RKO (cell line): ENCODE results near the gene GAD1.

ENCODE experiments used
- DNase-seq: peaks from one replicate; pipeline ENCODE4 v3.0.0-alpha.2; 2016; ENCODE audit warnings: low spot score

Gene GAD1

DNA sequence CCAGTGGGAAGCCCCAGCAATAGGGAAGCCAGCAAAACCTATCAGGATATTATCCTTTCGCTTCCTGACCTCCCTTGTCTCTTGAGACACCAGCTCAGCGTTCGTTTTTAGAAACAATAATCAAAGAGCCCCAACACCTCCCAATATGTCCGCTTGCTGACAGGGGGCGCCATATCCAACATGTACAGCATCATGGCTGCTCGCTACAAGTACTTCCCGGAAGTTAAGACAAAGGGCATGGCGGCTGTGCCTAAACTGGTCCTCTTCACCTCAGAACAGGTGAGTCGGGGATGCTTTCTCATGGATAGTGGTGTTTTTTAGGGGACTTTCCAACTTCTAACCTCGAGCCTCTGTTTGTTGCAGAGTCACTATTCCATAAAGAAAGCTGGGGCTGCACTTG is 28.7 kb downstream of the GAD1 start:
- no peak for DNase-seq

- no peak for DNase-seq
Observed at GRCh38 chr2:170846314-170846713, 29.6 kb downstream of the GAD1 start.

- DNase-seq: no peak
Observed at GRCh38 chr2:170847716-170848115, 31.0 kb downstream of the GAD1 start.

- peak; percentile 65 for DNase-seq
Observed at GRCh38 chr2:170848587-170848986, 31.9 kb downstream of the GAD1 start.

- no peak for DNase-seq
Observed at GRCh38 chr2:170850251-170850650, 33.6 kb downstream of the GAD1 start.

GRCh38 chr2:170851635-170852034 is 34.9 kb downstream of the GAD1 start:
- no peak for DNase-seq

DNA sequence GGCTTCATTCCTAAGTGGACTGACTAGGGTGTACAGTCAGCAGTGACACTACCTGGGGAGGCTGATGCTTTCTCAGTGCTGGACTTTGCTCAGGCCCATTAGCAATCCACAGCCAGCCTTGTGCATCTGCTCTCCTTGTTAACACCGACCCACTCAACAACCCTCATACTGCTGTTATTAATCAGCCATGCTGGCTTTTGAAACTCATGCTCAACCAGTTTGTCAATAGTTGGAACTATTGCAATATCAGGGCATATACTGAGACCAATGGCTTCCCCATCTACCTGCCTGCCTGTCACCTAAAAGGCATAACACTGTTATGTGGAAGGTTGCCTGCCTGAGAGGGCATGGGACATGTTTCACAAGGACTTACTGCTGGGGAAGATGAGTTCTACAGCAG is 39.4 kb downstream of the GAD1 start:
- DNase-seq: no peak

GRCh38 chr2:170862286-170862902 is 45.7 kb downstream of the GAD1 start:
- no peak for DNase-seq

GRCh38 chr2:170863087-170863486 is 46.4 kb downstream of the GAD1 start:
- no peak for DNase-seq

- no peak for DNase-seq
Observed at GRCh38 chr2:170869036-170869435, 52.3 kb downstream of the GAD1 start.

DNA sequence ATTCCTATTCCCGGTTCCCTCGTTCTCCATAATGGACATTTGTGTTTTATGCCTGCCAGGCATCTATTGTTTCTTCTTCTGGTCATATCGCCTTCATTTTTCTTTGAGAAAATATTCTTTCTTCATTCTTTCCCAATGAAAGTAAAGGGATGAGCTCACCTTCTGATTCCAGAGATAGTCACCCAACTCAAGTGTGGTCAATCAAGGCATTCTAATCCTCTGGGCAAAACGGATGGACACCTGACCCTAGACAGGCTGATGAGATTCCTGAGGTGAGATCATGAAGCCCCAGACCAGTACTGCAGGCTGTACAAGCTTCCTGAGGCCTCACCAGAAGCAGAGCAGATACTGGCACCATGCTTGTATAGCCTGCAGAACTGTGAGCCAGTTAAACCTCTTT is 52.8 kb downstream of the GAD1 start:
- peak; percentile 11 for DNase-seq

DNA sequence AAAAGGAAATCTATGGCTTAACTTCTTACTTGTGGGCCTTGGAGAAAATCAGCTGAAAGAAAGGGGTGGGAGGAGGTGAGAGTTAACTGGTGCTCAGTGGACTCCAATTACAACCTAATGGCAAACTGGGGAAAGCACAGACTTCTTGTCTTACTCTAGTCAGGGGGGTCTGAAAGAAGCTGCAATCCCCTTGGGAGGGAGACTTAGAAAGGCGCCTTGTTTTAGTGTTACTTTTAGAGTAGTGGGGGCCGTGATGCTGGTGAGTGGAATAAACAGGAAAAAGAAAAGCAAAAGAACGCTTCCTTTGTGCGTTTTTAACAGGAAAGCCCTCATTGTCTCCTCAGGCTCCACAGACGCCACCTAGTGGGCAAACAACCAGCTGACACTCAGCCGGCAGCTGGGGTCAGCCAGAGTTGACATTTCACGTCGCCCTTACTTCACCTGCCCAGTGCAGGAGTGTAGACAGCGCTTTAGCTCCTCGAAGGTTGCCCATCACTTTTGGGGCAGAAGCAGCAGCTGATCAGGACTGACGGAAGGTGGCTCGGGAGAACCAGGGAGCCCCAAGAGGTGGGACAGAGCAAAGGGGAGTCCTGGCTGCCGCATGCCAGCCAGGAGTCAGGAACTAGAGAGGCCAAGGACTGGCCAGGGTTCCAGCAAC is 56.5 kb downstream of the GAD1 start:
- DNase-seq: peak; percentile 80

DNA sequence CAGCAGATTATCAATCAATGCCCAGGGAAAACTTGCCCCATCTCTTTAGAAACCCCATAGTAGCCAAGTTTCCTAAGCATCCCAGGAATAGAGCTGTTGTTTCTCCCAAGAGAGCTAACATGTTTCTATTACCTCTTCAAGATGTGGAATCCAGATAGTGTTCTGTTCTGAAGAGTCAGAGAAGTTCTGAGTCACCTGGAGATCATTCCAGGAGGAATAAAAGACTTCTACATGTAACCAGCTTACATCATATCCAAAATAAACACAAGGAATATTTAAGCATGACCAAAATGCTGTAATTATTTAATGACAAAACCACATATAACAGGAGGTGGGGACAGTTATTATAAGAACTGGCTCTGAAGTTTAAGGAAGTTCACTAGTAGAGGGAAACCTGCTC is 61.4 kb downstream of the GAD1 start:
- DNase-seq: no peak

DNA sequence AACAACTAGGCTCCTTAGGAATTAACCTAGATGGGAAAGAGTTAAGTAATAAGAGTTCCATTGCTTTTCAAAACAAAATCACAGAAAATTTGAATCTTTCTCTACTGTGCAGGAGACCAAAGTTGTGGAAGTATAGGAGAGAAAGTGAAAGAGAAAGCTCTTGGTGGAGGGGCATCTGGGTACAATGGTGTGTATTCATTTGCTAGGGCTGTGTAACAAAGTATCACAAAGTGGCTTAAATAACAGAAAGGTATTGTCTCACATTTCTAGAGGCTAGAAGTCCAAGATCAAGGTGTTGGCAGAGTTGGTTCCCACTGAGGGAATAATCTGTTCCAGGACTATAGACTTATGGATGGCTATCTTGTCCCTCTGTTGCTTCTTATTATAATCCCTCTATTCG is 61.8 kb downstream of the GAD1 start:
- DNase-seq: no peak

DNA sequence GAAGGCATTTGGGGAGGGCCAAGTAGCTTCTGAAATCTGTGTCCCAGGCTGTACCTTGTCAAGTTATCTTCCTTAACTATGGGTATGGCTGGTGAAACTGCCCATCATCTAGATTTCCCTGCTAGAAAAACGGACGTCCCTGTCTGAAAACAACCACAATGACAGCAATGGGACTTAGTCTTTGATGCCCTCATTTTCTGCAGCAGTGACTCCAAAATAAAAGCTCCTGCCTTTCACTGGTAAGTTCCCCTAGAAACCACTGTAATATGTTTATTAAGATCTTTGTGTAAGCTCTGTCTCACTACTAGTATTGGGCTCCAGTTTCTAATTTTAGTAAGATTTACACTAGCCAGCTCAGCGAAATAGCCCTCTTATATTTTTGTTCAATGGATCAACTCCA is 65.2 kb downstream of the GAD1 start:
- DNase-seq: no peak

- DNase-seq: no peak
Observed at GRCh38 chr2:170882758-170883157, 66.1 kb downstream of the GAD1 start.

DNA sequence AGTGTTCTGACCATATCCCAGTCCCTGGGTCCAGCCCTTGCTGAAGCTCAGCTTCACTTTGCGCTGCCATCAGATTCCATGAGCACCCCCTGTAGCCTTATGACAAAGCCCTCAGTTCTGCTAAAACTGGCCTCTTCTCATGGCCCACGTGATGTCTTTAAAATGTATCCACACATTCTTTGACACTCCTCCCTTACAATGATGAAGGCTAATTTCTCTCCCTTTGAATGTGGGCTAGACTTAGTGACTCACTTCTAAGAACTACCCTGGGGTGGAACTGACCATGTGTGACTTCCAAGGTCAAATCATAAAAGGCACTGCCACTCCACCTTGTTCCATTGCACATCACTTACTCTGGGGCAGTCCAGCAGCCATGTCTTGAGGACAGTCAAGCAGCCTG is 67.0 kb downstream of the GAD1 start:
- no peak for DNase-seq

DNA sequence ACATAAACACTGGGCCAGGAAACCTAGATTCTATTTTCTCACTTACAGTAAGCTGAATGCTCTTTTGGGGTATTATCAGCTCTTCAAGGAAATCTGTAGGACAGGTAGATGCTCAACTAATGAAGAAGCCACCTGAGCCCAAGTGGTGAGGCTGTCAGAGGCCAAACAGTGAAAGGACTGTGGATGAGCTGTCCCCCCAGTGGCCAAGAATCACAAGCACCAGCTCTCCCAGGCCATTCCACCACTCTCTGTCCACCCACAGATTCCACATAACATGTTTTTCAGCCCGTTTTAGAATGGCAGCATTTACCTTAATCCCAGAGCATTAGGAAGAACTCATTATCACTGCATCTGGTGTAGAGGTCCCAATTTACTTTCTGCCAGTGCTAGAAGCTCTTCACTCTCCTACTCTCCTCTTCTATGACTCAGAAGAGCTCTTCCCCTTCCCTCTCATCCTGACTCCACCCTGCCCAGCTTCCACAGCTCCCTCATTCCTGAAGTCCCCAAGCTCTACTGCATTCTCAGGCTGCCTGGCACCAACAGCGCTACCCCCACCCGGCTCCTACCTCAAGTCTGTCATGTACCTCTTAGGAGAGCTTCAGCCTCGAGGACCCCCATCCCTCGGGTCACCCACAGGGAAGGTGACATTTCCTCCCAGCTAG is 68.6 kb downstream of the GAD1 start:
- no peak for DNase-seq

DNA sequence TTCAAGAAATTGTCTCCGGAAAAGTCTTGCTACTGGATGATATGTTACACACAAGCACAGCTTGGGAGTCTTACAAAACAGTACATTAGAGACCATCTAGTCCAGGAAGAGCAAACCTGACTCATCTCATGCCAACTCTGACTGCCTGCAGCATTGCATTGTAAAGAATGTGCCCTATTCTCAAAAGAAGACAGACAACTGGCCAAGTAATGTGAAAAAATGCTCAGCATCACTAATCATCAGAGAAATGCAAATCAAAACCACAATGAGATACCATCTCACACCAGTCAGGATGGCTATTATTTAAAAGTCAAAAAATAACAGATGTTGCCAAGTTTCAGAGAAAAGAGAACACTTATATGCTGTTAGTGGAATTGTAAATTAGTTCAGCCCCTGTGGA is 69.7 kb downstream of the GAD1 start:
- DNase-seq: no peak

- no peak for DNase-seq
Observed at GRCh38 chr2:170887496-170887895, 70.8 kb downstream of the GAD1 start.

- no peak for DNase-seq
Observed at GRCh38 chr2:170887896-170888295, 71.2 kb downstream of the GAD1 start.

DNA sequence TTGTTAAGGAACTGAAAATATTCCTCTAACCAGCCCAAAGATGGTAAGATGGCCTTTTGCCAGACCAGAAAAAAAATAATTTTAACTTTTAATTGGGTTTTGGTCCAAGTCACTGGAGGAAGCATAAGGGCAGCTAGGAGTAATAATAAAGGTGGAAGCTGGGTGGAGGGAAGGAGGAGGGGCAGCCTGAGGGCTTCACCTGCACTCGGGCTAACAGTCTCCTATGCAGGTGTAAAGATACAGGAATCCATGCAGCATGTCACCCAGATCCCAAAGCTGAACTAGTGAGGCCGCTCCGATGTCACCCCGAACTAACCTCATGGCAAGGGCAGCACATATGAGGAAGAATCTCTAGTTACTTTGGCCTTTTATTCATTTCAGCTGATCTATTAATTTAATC is 75.2 kb downstream of the GAD1 start:
- DNase-seq: no peak

GRCh38 chr2:170892391-170892951 is 75.8 kb downstream of the GAD1 start:
- DNase-seq: no peak
